ENCODE measurements around the gene ESRRA.

ESRRA gene

GRCh38 chr11:64290352-64291261 lies 14.7 kb upstream of the ESRRA start:
- DNase-seq (ENCODE audit: low read depth in 1 of 2, low spot score in 1 of 2) = no peak
- in situ Hi-C loops (cut with HindIII; ENCODE audit: low pct_unique_long_range_greater_than_20kb, low sequenced_read_pairs) = no loop called here
- TF ChIP-seq JUND (IDR thresholded peaks at IDR 0.05; ENCODE audit: low read depth) = no peak

- in situ Hi-C loops (cut with HindIII; ENCODE audit: low pct_unique_long_range_greater_than_20kb, low sequenced_read_pairs) = no loop called here
- TF ChIP-seq JUND (IDR thresholded peaks at IDR 0.05; ENCODE audit: low read depth) = no peak
- no peak for DNase-seq (ENCODE audit: low read depth in 1 of 2, low spot score in 1 of 2)
Observed at GRCh38 chr11:64291262-64291751, 14.0 kb upstream of the ESRRA start, which contains the start of gene KCNK4. Gene KCNK4 (plus strand): TSS chr11:64291302. CDS start chr11:64293019, 1,717 bp downstream.

- in situ Hi-C loops (cut with HindIII; ENCODE audit: low pct_unique_long_range_greater_than_20kb, low sequenced_read_pairs) = no loop called here
- DNase-seq (ENCODE audit: low read depth in 1 of 2, low spot score in 1 of 2) = no peak
- TF ChIP-seq JUND (IDR thresholded peaks at IDR 0.05; ENCODE audit: low read depth) = no peak
Observed at GRCh38 chr11:64291752-64292459, 13.4 kb upstream of the ESRRA start.

- no peak for TF ChIP-seq JUND (IDR thresholded peaks at IDR 0.05; ENCODE audit: low read depth)
- no peak for DNase-seq (ENCODE audit: low read depth in 1 of 2, low spot score in 1 of 2)
- in situ Hi-C loops (cut with HindIII; ENCODE audit: low pct_unique_long_range_greater_than_20kb, low sequenced_read_pairs) = no loop called here
Observed at GRCh38 chr11:64292460-64293254, 12.7 kb upstream of the ESRRA start.

- TF ChIP-seq JUND (IDR thresholded peaks at IDR 0.05; ENCODE audit: low read depth) = no peak
- no peak for DNase-seq (ENCODE audit: low read depth in 1 of 2, low spot score in 1 of 2)
- in situ Hi-C loops (cut with HindIII; ENCODE audit: low pct_unique_long_range_greater_than_20kb, low sequenced_read_pairs) = no loop called here
Observed at GRCh38 chr11:64294774-64295173, 10.6 kb upstream of the ESRRA start.

GRCh38 chr11:64295760-64296159 lies 9.6 kb upstream of the ESRRA start:
- no peak for TF ChIP-seq JUND (IDR thresholded peaks at IDR 0.05; ENCODE audit: low read depth)

GRCh38 chr11:64296236-64296635 lies 9.1 kb upstream of the ESRRA start:
- in situ Hi-C loops (cut with HindIII; ENCODE audit: low pct_unique_long_range_greater_than_20kb, low sequenced_read_pairs) = no loop called here
- no peak for DNase-seq (ENCODE audit: low read depth in 1 of 2, low spot score in 1 of 2)
- TF ChIP-seq JUND (IDR thresholded peaks at IDR 0.05; ENCODE audit: low read depth) = no peak

More at GRCh38 chr11:64295760-64296159, 9.6 kb upstream of the ESRRA start:
- in situ Hi-C loops (cut with HindIII; ENCODE audit: low pct_unique_long_range_greater_than_20kb, low sequenced_read_pairs) = no loop called here
- DNase-seq (ENCODE audit: low read depth in 1 of 2, low spot score in 1 of 2) = no peak

- no peak for DNase-seq (ENCODE audit: low read depth in 1 of 2, low spot score in 1 of 2)
- in situ Hi-C loops (cut with HindIII; ENCODE audit: low pct_unique_long_range_greater_than_20kb, low sequenced_read_pairs) = no loop called here
- no peak for TF ChIP-seq JUND (IDR thresholded peaks at IDR 0.05; ENCODE audit: low read depth)
Observed at GRCh38 chr11:64296830-64297698, 8.3 kb upstream of the ESRRA start.

- no peak for DNase-seq (ENCODE audit: low read depth in 1 of 2, low spot score in 1 of 2)
- in situ Hi-C loops (cut with HindIII; ENCODE audit: low pct_unique_long_range_greater_than_20kb, low sequenced_read_pairs) = no loop called here
Observed at GRCh38 chr11:64297699-64298358, 7.5 kb upstream of the ESRRA start.

GRCh38 chr11:64298966-64299846 lies 6.1 kb upstream of the ESRRA start:
- no peak for DNase-seq (ENCODE audit: low read depth in 1 of 2, low spot score in 1 of 2)
- no peak for TF ChIP-seq JUND (IDR thresholded peaks at IDR 0.05; ENCODE audit: low read depth)
- in situ Hi-C loops (cut with HindIII; ENCODE audit: low pct_unique_long_range_greater_than_20kb, low sequenced_read_pairs) = no loop called here

More at GRCh38 chr11:64297699-64298358, 7.5 kb upstream of the ESRRA start:
- TF ChIP-seq JUND (IDR thresholded peaks at IDR 0.05; ENCODE audit: low read depth) = no peak

Data from T47D (cell line).